Neural cell (in vitro differentiated cells): Measurements from ENCODE around the gene CLDN22.

Experiments used
- CTCF ChIP-seq: fragments of 450-650 bp; IDR thresholded peaks from 2 replicates; pipeline ENCODE4 v1.5.1; 2014; ENCODE audit warnings: antibody characterized with exemption, mild to moderate bottlenecking, moderate library complexity; ENCODE audit not compliant: poor library complexity, severe bottlenecking
- EP300 ChIP-seq: fragments of 450-650 bp; conservative IDR thresholded peaks from 2 replicates; pipeline ENCODE4 v1.6.1; 2014; ENCODE audit warnings: antibody characterized with exemption, mild to moderate bottlenecking, moderate library complexity; ENCODE audit not compliant: poor library complexity, severe bottlenecking
- EZH2 ChIP-seq: fragments of 200-600, 300-800 bp; shearing (Covaris generic), sonication (generic); IDR thresholded peaks from 2 replicates; pipeline ENCODE4 v1.6.1; 2014; ENCODE audit warnings: antibody characterized with exemption, low read length, borderline replicate concordance, mild to moderate bottlenecking; ENCODE audit not compliant: insufficient read depth, poor library complexity, severe bottlenecking
- POLR2AphosphoS5 ChIP-seq: IDR thresholded peaks from 2 replicates; pipeline ENCODE4 v1.6.1; 2012
- RAD21 ChIP-seq: fragments of 450-650 bp; conservative IDR thresholded peaks from 2 replicates; pipeline ENCODE4 v1.6.1; 2014; ENCODE audit warnings: antibody characterized with exemption, mild to moderate bottlenecking, moderate library complexity
- REST ChIP-seq: IDR thresholded peaks from 2 replicates; pipeline ENCODE4 v1.6.1; 2012; ENCODE audit warnings: borderline replicate concordance
- TAF1 ChIP-seq: IDR thresholded peaks from 2 replicates; pipeline ENCODE4 v1.6.1; 2012; ENCODE audit warnings: low read depth

- TF ChIP-seq EZH2 (no peak), CTCF (no peak), RAD21 (no peak), TAF1 (no peak), EP300 (no peak), POLR2AphosphoS5 (no peak), REST (no peak)
These were observed 47.7 kb downstream of the CLDN22 start for GRCh38 chr4:183272384-183272783.
